DND-41 (cell line): ENCODE data around the gene MRM3.
"Not testable (repeated sequence)": the region's sequence is repeated elsewhere in the genome, so short reads cannot be mapped to it uniquely, and the experiment has no call there.

Experiments
- EZH2 ChIP-seq: IDR thresholded peaks from 3 replicates; pipeline ENCODE4 v1.6.1; 2012; ENCODE audit warnings: borderline replicate concordance, low read depth, mild to moderate bottlenecking, moderate library complexity, low read length, inconsistent platforms; ENCODE audit not compliant: severe bottlenecking
- TF ChIP-seq, protein P1 (sequence below): IDR thresholded peaks from 2 replicates; pipeline ENCODE4 v1.5.1; 2012; ENCODE audit warnings: borderline replicate concordance, low read length, moderate library complexity, mild to moderate bottlenecking; ENCODE audit not compliant: poor library complexity, severe bottlenecking; ENCODE audit errors: extremely low read depth

DNA sequence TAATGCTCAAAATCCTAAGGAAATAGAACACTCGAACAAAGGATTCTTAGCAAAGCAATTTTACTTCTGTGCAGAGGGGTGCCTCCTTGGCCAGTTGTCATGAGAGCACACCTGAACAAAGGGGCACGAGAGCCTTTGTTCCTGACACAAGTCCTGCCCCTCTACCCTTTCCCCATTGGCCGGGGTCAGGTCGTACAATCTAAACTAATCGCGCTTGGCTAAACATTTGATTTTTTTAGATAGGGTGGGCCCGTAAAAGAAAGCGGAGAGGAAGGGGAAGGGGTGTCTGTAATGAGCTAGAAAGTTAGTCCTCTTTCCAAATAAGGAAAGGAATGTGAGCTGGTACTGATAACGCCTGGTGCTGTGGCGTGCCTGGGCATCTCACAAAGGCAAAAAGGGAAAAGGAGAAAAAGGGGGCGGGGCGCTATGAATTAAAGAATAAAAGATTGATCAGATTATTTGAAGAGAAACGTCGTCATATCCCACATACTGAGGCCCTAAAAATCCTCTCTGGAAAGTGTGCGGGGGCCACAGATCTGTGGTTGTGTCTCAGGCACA is 26.1 kb upstream of the MRM3 start:
- TF ChIP-seq, protein P1, sequence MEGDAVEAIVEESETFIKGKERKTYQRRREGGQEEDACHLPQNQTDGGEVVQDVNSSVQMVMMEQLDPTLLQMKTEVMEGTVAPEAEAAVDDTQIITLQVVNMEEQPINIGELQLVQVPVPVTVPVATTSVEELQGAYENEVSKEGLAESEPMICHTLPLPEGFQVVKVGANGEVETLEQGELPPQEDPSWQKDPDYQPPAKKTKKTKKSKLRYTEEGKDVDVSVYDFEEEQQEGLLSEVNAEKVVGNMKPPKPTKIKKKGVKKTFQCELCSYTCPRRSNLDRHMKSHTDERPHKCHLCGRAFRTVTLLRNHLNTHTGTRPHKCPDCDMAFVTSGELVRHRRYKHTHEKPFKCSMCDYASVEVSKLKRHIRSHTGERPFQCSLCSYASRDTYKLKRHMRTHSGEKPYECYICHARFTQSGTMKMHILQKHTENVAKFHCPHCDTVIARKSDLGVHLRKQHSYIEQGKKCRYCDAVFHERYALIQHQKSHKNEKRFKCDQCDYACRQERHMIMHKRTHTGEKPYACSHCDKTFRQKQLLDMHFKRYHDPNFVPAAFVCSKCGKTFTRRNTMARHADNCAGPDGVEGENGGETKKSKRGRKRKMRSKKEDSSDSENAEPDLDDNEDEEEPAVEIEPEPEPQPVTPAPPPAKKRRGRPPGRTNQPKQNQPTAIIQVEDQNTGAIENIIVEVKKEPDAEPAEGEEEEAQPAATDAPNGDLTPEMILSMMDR, result not testable (repeated sequence)
- TF ChIP-seq EZH2, result not testable (repeated sequence)
